Stimulated activated CD4-positive, alpha-beta T cell treated with anti-CD3 and anti-CD28 coated beads, Interleukin-2, amount 100 ng/mL, for 48 hours (primary cell): ENCODE data around the gene LMTK3.
"Not testable (repeated sequence)": the region's sequence is repeated elsewhere in the genome, so short reads cannot be mapped to it uniquely, and the experiment has no call there.

Experiments
- DNase-seq, 2 donors: peaks; one replicate each; pipeline ENCODE4 v3.0.0-alpha.2; 2020

The LMTK3 gene

GRCh38 chr19:48507911-48508439 lies 3.7 kb downstream of the LMTK3 start:
- no peak for DNase-seq

GRCh38 chr19:48506138-48506733 lies 5.4 kb downstream of the LMTK3 start:
- no peak for DNase-seq

GRCh38 chr19:48502350-48503018 lies 9.2 kb downstream of the LMTK3 start:
- no peak for DNase-seq

- peak; percentile 49 to 55 for DNase-seq
Measured at GRCh38 chr19:48501494-48502349, 9.9 kb downstream of the LMTK3 start.

- DNase-seq, result no peak
Measured at GRCh38 chr19:48500830-48501493, 10.7 kb downstream of the LMTK3 start.

GRCh38 chr19:48499316-48500090 lies 12.1 kb downstream of the LMTK3 start:
- no peak for DNase-seq

- DNase-seq, result no peak
Measured at GRCh38 chr19:48498595-48499311, 12.9 kb downstream of the LMTK3 start.

- DNase-seq, result no peak
Measured at GRCh38 chr19:48497728-48498594, 13.7 kb downstream of the LMTK3 start.

- no peak for DNase-seq
Measured at GRCh38 chr19:48496959-48497727, 14.5 kb downstream of the LMTK3 start.

GRCh38 chr19:48495396-48495795 lies 16.2 kb downstream of the LMTK3 start:
- no peak for DNase-seq

GRCh38 chr19:48493718-48494401 lies 17.8 kb downstream of the LMTK3 start:
- DNase-seq, result no peak

- peak; percentile 72 to 83 for DNase-seq
Measured at GRCh38 chr19:48492925-48493717, 18.5 kb downstream of the LMTK3 start.

- DNase-seq, result no peak
Measured at GRCh38 chr19:48491793-48492123, 19.9 kb downstream of the LMTK3 start.

- DNase-seq, result peak in 1 of 2 donors; percentile 48
Measured at GRCh38 chr19:48490981-48491792, 20.4 kb downstream of the LMTK3 start.

- peak; percentile 86 to 88 for DNase-seq
Measured at GRCh38 chr19:48489608-48490216, 21.9 kb downstream of the LMTK3 start.

- not testable (repeated sequence) for DNase-seq
Measured at GRCh38 chr19:48488478-48488877, 23.2 kb downstream of the LMTK3 start.

- no peak for DNase-seq
Measured at GRCh38 chr19:48487948-48488347, 23.7 kb downstream of the LMTK3 start.
